HL-60 (cell line): ENCODE results near the gene ANKRD30B.
"Not testable (repeated sequence)": the region's sequence is repeated elsewhere in the genome, so short reads cannot be mapped to it uniquely, and the experiment has no call there.

Experiments
- DNase-seq, 2 experiments: peaks; one replicate each; pipeline ENCODE4 v3.0.0-alpha.2; 2010 to 2020; ENCODE audit warnings: low read depth in 1 of 2, low spot score in 1 of 2
- H3K27ac ChIP-seq: fragments of 250-450 bp; sonication (Bioruptor Pico); replicated peaks from 2 replicates; pipeline ENCODE4 v1.5.1; 2020; ENCODE audit warnings: mild to moderate bottlenecking, moderate library complexity
- H3K27me3 ChIP-seq: fragments of 250-450 bp; sonication (Bioruptor Pico); 2 replicates; pipeline ENCODE4 v1.5.1; 2021; ENCODE audit warnings: mild to moderate bottlenecking, moderate library complexity; ENCODE audit not compliant: insufficient read depth, poor library complexity, severe bottlenecking
- H3K4me3 ChIP-seq: replicated peaks from 2 replicates; pipeline ENCODE4 v1.5.1; 2011; ENCODE audit warnings: mild to moderate bottlenecking, control low read depth, low read length; ENCODE audit not compliant: insufficient read depth
- GABPA ChIP-seq: IDR thresholded peaks from 2 replicates; pipeline ENCODE4 v1.6.1; 2012; ENCODE audit warnings: low read depth
- POLR2AphosphoS5 ChIP-seq: IDR thresholded peaks from 2 replicates; pipeline ENCODE4 v1.6.1; 2012; ENCODE audit warnings: low read depth
- SPI1 ChIP-seq: IDR thresholded peaks from 2 replicates; pipeline ENCODE4 v1.6.1; 2012; ENCODE audit warnings: low read depth, mild to moderate bottlenecking, borderline replicate concordance
- TF ChIP-seq, protein P1 (sequence below): IDR thresholded peaks from one replicate; pipeline ENCODE4 v1.5.1; 2011; ENCODE audit warnings: low read length, control low read depth, inconsistent platforms; ENCODE audit not compliant: insufficient read depth
- TF ChIP-seq, protein P2 (sequence below): IDR thresholded peaks from 2 replicates; pipeline ENCODE4 v1.6.1; 2012; ENCODE audit warnings: low read depth; ENCODE audit not compliant: insufficient replicate concordance

The ANKRD30B gene

DNA sequence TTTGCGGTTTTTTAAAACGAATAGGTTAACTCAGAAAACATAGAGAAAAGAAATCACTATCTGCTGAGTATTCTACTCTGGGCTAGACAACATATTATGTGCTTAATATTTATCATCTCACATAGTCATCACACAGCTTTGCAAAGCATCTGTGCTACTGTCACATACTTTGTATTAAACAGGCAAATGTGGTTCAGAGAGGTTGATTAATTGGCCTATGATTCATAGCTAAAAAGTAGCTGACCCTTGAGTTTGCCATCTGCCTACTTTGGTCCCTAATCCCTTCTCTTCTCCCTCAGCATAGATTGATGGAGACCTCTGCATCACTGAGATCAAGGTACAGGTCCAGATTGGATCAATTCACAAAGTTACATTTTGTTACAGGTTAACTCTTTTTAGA lies 21.4 kb downstream of the ANKRD30B start:
- Histone ChIP-seq H3K27ac (no peak overlapping the region), H3K27me3 (no peaks in the 10 kb centered on the region), H3K4me3 (no peak overlapping the region)
- TF ChIP-seq GABPA, result no peak
- TF ChIP-seq, protein P1, sequence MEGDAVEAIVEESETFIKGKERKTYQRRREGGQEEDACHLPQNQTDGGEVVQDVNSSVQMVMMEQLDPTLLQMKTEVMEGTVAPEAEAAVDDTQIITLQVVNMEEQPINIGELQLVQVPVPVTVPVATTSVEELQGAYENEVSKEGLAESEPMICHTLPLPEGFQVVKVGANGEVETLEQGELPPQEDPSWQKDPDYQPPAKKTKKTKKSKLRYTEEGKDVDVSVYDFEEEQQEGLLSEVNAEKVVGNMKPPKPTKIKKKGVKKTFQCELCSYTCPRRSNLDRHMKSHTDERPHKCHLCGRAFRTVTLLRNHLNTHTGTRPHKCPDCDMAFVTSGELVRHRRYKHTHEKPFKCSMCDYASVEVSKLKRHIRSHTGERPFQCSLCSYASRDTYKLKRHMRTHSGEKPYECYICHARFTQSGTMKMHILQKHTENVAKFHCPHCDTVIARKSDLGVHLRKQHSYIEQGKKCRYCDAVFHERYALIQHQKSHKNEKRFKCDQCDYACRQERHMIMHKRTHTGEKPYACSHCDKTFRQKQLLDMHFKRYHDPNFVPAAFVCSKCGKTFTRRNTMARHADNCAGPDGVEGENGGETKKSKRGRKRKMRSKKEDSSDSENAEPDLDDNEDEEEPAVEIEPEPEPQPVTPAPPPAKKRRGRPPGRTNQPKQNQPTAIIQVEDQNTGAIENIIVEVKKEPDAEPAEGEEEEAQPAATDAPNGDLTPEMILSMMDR, result no peak
- no peak for TF ChIP-seq POLR2AphosphoS5
- TF ChIP-seq, protein P2, sequence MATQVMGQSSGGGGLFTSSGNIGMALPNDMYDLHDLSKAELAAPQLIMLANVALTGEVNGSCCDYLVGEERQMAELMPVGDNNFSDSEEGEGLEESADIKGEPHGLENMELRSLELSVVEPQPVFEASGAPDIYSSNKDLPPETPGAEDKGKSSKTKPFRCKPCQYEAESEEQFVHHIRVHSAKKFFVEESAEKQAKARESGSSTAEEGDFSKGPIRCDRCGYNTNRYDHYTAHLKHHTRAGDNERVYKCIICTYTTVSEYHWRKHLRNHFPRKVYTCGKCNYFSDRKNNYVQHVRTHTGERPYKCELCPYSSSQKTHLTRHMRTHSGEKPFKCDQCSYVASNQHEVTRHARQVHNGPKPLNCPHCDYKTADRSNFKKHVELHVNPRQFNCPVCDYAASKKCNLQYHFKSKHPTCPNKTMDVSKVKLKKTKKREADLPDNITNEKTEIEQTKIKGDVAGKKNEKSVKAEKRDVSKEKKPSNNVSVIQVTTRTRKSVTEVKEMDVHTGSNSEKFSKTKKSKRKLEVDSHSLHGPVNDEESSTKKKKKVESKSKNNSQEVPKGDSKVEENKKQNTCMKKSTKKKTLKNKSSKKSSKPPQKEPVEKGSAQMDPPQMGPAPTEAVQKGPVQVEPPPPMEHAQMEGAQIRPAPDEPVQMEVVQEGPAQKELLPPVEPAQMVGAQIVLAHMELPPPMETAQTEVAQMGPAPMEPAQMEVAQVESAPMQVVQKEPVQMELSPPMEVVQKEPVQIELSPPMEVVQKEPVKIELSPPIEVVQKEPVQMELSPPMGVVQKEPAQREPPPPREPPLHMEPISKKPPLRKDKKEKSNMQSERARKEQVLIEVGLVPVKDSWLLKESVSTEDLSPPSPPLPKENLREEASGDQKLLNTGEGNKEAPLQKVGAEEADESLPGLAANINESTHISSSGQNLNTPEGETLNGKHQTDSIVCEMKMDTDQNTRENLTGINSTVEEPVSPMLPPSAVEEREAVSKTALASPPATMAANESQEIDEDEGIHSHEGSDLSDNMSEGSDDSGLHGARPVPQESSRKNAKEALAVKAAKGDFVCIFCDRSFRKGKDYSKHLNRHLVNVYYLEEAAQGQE, result no peak
- TF ChIP-seq SPI1, result no peak
- no peak for DNase-seq

DNA sequence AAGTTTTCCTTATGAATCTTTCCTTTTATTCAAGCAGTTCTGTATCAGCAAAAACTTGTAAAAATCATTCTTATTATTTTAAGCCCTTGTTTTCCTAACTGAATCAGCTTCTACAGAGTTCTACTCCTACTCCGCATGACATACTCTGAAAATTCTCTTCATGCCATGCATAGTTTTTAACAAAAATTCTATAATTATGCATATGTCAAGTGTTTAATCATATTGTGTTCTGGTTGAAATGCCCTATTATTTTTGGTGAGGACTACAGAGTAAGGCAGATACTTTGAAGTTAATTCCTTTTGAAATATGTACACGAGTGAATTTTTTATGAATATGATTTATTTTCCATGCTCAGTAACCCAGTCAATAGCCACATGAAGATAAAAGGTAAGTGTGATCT lies 28.8 kb downstream of the ANKRD30B start:
- Histone ChIP-seq H3K27ac (no peak overlapping the region), H3K4me3 (no peak overlapping the region), H3K27me3 (no peaks in the 10 kb centered on the region)
- no peak for DNase-seq
- TF ChIP-seq, protein P2, result no peak
- no peak for TF ChIP-seq GABPA
- no peak for TF ChIP-seq POLR2AphosphoS5
- TF ChIP-seq SPI1, result no peak
- TF ChIP-seq, protein P1, result no peak

DNA sequence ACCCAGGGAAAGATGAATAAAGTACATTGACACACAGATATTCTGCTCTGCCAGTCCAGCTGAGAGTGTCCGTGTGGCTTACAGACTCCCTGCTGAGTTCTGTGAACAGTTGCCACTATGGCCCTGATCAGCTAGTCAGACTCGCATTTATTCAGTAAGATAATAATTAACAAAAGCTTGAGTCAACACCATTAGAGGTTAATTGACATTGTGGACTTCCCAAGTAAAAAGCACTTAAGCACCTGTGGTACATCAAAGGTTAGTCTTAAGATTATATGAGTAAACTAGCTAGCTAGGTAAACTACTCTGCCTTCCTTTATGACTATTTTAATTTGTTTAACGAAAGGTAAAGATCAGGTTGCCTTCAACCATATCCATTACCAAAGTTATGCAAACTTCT lies 33.7 kb downstream of the ANKRD30B start:
- TF ChIP-seq GABPA (no peak), SPI1 (no peak)
- TF ChIP-seq, protein P2, result no peak
- DNase-seq, result no peak
- H3K27ac ChIP-seq, result no peak overlapping the region
- no peak overlapping the region for H3K4me3 ChIP-seq
- H3K27me3 ChIP-seq, result no peaks in the 10 kb centered on the region

DNA sequence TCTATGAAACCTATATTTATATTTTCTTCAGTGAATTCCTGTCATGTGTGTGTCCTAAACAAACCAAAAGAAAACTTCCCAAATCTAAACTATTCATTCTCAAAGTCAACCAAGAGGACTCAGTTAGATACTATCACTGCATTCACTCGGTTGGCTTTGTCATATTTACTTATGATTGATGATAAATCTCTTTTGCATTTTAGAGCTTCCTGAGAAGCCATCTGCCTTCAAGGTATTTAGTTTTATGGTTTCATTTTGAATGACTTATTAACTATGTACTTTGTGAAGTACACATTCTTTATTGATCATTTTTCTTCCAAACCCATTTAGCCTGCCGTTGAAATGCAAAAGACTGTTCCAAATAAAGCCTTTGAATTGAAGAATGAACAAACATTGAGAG lies 36.2 kb downstream of the ANKRD30B start:
- Histone ChIP-seq H3K27ac (no peak overlapping the region), H3K4me3 (no peak overlapping the region), H3K27me3 (no peaks in the 10 kb centered on the region)
- DNase-seq, result no peak
- no peak for TF ChIP-seq SPI1
- TF ChIP-seq, protein P2, result no peak
- TF ChIP-seq GABPA, result no peak
- TF ChIP-seq POLR2AphosphoS5, result no peak
- TF ChIP-seq, protein P1, result no peak

DNA sequence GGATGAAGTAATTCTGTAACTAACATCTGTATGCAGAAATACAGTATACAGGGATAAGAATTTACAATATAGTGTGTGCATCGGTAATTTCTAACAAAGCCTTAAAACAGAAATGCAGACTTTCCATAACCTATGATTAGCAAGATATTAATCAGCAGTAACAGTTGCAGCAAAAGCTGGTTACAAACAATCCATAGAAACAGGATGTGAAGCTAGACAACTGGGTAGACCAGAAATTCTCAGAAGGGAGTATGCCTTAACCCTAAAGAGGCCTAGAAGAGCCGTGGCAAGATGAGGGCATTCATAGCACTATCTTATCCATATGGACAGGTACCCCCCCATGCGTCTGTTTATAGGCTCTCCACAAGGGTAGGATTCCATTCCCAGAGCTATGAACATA lies 48.9 kb downstream of the ANKRD30B start:
- H3K27me3 ChIP-seq, DNase-seq, H3K27ac ChIP-seq, H3K4me3 ChIP-seq: not testable (repeated sequence)
